ENCODE measurements around the gene NNAT.
A peak's percentile ranks its signal among the peaks of the same experiment; 100 is the strongest.

The NNAT gene

DNA sequence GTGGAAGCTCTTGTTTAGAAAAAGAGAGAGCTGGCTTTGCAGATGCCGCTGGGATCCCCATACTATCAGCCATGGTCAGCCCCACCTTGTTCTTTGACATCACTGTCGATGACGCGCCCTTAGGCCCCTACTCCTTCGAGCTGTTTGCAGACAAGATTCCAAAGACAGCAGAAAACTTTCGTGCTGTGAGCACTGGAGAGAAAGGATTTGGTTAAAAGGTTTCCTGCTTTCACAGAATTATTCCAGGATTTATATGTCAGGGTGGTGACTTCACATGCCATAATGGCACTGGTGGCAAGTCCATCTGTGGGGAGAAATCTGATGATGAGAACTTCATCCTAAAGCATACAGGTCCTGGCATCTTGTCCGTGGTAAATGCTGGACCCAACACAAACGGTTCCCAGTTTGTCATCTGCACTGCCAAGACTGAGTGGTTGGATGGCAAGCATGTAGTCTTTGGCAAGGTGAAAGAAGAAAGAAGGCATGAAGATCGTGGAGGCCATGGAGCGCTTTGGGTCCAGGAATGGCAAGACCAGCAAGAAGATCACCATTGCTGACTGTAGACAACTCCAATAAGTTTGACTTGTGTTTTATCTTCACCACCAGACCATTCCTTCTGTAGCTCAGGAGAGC, 9.0 kb downstream of the NNAT start:
- TF ChIP-seq, protein P1, sequence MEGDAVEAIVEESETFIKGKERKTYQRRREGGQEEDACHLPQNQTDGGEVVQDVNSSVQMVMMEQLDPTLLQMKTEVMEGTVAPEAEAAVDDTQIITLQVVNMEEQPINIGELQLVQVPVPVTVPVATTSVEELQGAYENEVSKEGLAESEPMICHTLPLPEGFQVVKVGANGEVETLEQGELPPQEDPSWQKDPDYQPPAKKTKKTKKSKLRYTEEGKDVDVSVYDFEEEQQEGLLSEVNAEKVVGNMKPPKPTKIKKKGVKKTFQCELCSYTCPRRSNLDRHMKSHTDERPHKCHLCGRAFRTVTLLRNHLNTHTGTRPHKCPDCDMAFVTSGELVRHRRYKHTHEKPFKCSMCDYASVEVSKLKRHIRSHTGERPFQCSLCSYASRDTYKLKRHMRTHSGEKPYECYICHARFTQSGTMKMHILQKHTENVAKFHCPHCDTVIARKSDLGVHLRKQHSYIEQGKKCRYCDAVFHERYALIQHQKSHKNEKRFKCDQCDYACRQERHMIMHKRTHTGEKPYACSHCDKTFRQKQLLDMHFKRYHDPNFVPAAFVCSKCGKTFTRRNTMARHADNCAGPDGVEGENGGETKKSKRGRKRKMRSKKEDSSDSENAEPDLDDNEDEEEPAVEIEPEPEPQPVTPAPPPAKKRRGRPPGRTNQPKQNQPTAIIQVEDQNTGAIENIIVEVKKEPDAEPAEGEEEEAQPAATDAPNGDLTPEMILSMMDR (IDR thresholded peaks at IDR 0.05; ENCODE audit: low read depth, low read length): no peak

DNA sequence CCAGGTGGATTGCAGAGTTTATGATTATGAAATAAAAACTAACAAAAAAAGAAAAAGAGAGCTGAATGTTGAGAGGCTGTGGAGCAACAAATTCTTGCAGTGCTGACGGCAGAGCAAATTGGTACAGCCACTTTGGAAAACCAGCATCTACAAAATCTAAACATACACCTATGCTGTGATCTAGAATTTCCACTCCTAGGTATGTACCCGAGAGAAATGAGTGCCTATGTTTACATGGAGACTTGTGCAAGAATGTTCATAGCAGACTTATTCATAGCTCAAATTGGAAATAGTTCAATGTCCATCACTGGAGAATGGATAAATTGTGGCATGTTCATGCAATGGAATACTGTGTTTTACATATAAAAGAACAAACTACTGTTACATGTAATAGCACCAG, 9.6 kb downstream of the NNAT start:
- TF ChIP-seq, protein P1 (IDR thresholded peaks at IDR 0.05; ENCODE audit: low read depth, low read length): no peak

More for the DNA sequence above, 9.0 kb downstream of the NNAT start:
- no peak overlapping the region for H3K4me3 ChIP-seq (ENCODE audit: low read depth, low read length)

DNA sequence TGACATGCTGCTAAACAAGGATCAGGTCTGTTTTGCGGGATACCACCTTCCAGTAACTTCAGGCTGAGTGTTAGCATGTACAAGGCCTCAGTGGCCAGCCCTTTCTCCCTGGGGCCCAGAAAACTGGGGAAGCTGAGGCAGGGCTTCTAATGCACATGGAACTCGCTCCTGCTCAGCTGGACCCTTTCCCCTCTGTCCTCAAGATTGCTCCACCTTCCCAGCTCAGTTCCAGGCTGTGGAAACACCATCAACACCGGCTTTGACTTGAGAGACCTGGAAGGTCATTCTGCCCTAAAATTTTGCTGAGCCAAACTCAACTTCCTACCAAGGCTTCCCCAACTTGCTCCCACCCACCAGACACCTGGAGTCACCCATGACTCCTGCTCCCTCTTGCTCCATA, 10.8 kb downstream of the NNAT start:
- TF ChIP-seq, protein P1 (IDR thresholded peaks at IDR 0.05; ENCODE audit: low read depth, low read length): no peak
- H3K4me3 ChIP-seq (ENCODE audit: low read depth, low read length): no peak overlapping the region

More for the DNA sequence above, 9.6 kb downstream of the NNAT start:
- no peak overlapping the region for H3K4me3 ChIP-seq (ENCODE audit: low read depth, low read length)

DNA sequence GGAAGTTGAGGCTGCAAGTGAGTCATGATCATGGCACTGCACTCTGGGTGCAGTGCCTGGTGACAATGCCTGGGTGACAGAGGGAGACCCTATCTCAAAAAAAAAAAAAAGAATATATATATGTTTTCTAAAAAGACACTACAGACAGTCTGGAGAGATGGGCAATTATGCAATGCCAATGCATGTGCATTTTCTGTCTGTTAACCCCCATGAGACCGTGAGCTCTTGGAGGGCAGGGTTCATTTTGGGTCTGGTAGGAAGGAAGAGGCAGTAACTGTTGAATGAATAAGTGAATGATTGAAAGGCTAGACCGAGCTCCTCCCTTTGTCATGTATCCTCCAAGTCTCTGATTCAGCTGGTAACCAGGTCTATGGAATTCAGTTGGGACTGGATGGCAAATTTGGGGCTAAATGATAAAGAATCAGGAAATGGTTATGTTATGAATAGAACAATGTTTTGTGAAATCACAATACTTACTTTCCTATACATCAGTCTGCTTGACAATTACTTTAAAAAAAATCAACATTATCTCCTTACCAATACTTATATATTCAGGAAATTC, 12.2 kb downstream of the NNAT start:
- H3K4me3 ChIP-seq (ENCODE audit: low read depth, low read length): no peak overlapping the region
- TF ChIP-seq, protein P1 (IDR thresholded peaks at IDR 0.05; ENCODE audit: low read depth, low read length): no peak

DNA sequence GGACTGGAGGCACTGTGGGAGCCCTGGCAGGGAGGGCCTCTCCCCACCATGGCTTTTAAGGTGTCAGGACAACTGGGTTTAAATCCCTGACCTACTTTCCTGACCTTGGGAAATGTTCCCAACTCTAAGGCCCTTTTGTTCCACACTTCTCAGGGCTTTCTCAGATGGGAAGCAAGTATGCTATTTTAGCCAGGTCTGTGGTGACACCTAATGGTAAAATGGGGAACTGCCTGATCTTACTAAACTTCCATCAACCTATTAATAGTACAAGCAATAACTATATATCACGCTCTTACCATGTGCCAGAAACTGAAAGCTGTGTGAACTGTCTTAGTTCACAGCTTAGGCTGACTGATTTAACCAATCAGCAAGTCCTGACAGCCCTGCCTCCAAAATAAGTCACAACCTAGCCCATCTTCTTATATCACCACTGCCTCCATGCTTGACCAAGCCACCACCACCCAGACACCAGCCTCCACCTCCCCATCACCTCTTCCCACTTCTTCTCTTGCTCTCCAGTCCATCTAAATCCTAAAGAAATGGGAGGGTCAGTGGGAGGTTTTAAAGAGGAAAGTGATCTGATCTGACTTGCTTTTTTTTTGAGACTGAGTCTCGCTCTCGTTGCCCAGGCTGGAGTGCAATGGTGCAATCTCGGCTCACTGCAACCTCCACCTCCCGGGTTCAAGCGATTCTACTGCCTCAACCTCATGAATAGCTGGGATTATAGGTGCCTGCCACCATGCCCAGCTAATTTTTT, 13.5 kb downstream of the NNAT start:
- no peak overlapping the region for H3K4me3 ChIP-seq (ENCODE audit: low read depth, low read length)
- TF ChIP-seq, protein P1 (IDR thresholded peaks at IDR 0.05; ENCODE audit: low read depth, low read length): peak; percentile 65; the same call in 1 of the 2 replicates

DNA sequence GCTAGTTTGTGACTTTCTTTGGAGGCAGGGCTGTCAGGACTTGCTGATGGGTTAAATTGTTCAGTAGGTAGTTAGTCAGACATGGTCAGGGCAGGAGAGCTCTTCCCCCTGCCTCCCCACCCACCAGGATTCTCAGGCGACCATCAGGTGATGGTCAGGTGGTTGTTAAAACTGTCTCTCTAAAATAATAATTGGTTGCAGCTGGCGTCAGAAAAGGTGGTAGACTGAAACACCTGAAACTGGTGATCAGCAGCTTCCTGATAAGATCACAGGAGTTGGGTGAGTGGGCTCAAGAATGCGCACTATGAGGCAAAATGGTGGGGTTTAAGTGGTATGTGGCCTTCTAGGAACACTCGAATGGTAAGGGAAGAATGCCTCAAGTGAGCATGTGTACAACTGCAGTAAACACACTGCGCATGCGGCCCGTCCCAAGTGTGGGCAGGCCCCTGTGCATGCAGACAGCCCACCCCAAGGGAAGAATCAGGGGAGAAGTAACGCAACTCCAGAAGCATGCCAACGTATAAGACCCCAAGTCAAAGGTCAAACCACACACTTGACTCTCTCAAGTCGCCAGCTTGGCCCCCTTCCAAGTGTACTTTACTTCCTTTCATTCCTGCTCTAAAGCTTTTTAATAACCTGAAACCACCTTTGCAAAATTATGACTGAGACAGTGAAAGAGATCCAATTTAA, 14.5 kb downstream of the NNAT start:
- TF ChIP-seq, protein P1 (IDR thresholded peaks at IDR 0.05; ENCODE audit: low read depth, low read length): no peak
- H3K4me3 ChIP-seq (ENCODE audit: low read depth, low read length): no peak overlapping the region
